Measurements from ENCODE around the gene CWC27. TPM values are rescaled to one million over a fixed set of nuclear protein-coding genes. Genes with fewer than 3 reads are reported as not detected.

Gene CWC27
- total RNA-seq (10 to 100 TPM; 16.0 to 26.8 (median 18.6) TPM), polyA plus RNA-seq (10 to 100 TPM; 17.5 to 31.2 (median 26.3) TPM)
- long read RNA-seq, donor 1, transcript CWC27-201 (14 exons, 2,078 nt), result major isoform, 5 of 8 reads
- long read RNA-seq, donor 1, partial matches to known transcripts, result 2 of 8 reads
- long read RNA-seq, donor 1, other reads (novel, unspliced or antisense), result 1 of 8 reads
- long read RNA-seq, donor 2, transcript CWC27-201 (14 exons, 2,078 nt), result major isoform, 10 of 15 reads
- long read RNA-seq, donor 2, partial matches to known transcripts, result 3 of 15 reads
- long read RNA-seq, donor 2, other reads (novel, unspliced or antisense), result 2 of 15 reads

- DNase-seq (peak; percentile 79 to 89), ATAC-seq (peak; percentile 97 to 99 (median 99))
- peak; percentile 13 for TF ChIP-seq CTCF (IDR thresholded peaks at IDR 0.05)
- H3K27ac ChIP-seq, result peak within 1 kb of the TSS; percentile 85
- intact Hi-C loops (cut with DNase I), result no loop called here
- peaks cover 0 to 9% of the 10 kb centered on the region in 2 donors for H3K36me3 ChIP-seq (ENCODE audit: insufficient read depth in 1 of 2, low read depth in 1 of 2)
- 0% methylated on average over 48 of the region's 48 CpGs for WGBS, 3 donors
- H3K4me3 ChIP-seq, result peak within 1 kb of the TSS; percentile 75
- H3K27me3 ChIP-seq (ENCODE audit: insufficient read depth in 3 of 3, low read length in 2 of 3), result no peaks in the 10 kb centered on the region
- H3K9me3 ChIP-seq, result no peaks in the 10 kb centered on the region
- H3K4me1 ChIP-seq, result peaks cover 40% of the 10 kb centered on the region
These were observed at the start of gene CWC27, which contains the start of gene SREK1IP1 for GRCh38 chr5:64768358-64769312. Gene CWC27 (plus strand): TSS chr5:64768930. CDS start chr5:64769147, 217 bp downstream. Gene SREK1IP1 (minus strand): TSS chr5:64768691. CDS start chr5:64768517, 174 bp downstream.

GRCh38 chr5:64722588-64722987, 46.1 kb upstream of the CWC27 start:
- H3K27me3 ChIP-seq (ENCODE audit: insufficient read depth in 3 of 3, low read length in 2 of 3), result no peaks in the 10 kb centered on the region
- H3K27ac ChIP-seq, result no peak overlapping the region
- intact Hi-C loops (cut with DNase I), result no loop called here
- 78 to 98% (median 97%) methylated on average over 3 of the region's 3 CpGs for WGBS, 3 donors
- no peaks in the 10 kb centered on the region for H3K4me1 ChIP-seq
- peaks cover 2 to 70% of the 10 kb centered on the region in 2 donors for H3K36me3 ChIP-seq (ENCODE audit: insufficient read depth in 1 of 2, low read depth in 1 of 2)
- DNase-seq (no peak), ATAC-seq (no peak)
- H3K4me3 ChIP-seq, result no peak overlapping the region
- H3K9me3 ChIP-seq, result no peaks in the 10 kb centered on the region
- no peak for TF ChIP-seq CTCF (IDR thresholded peaks at IDR 0.05)

GRCh38 chr5:64727150-64727549, 41.6 kb upstream of the CWC27 start:
- ATAC-seq, result no peak
- TF ChIP-seq CTCF (IDR thresholded peaks at IDR 0.05), result no peak
- intact Hi-C loops (cut with DNase I), result no loop called here
- WGBS, 3 donors, result 95 to 97% (median 97%) methylated on average over 2 of the region's 2 CpGs
- Histone ChIP-seq H3K27ac (no peak overlapping the region), H3K27me3 (ENCODE audit: insufficient read depth in 3 of 3, low read length in 2 of 3) (no peaks in the 10 kb centered on the region), H3K36me3 (ENCODE audit: insufficient read depth in 1 of 2, low read depth in 1 of 2) (peaks cover 3 to 60% of the 10 kb centered on the region in 2 donors), H3K4me3 (no peak overlapping the region), H3K9me3 (no peaks in the 10 kb centered on the region), H3K4me1 (no peaks in the 10 kb centered on the region)
- DNase-seq, result no peak

- no peak overlapping the region for H3K27ac ChIP-seq
- intact Hi-C loops (cut with DNase I), result no loop called here
- no peak for TF ChIP-seq CTCF (IDR thresholded peaks at IDR 0.05)
- H3K4me3 ChIP-seq, result no peak overlapping the region
- whole genome bisulfite sequencing, 3 donors, result 17 to 46% (median 30%) methylated on average over 1 of the region's 1 CpG
- DNase-seq (no peak), ATAC-seq (no peak)
- H3K36me3 ChIP-seq (ENCODE audit: insufficient read depth in 1 of 2, low read depth in 1 of 2), result peaks cover 0 to 28% of the 10 kb centered on the region in 2 donors
- H3K9me3 ChIP-seq, result no peaks in the 10 kb centered on the region
- peaks cover 20% of the 10 kb centered on the region for H3K4me1 ChIP-seq
- H3K27me3 ChIP-seq (ENCODE audit: insufficient read depth in 3 of 3, low read length in 2 of 3), result no peaks in the 10 kb centered on the region
These were observed 26.3 kb upstream of the CWC27 start for GRCh38 chr5:64742411-64742810.

Measured in psoas muscle (tissue), 8 donors.